ENCODE measurements around the gene IRGQ. TPM values are rescaled to one million over a fixed set of nuclear protein-coding genes. Genes with fewer than 3 reads are reported as not detected.

IRGQ gene
- total RNA-seq, 1 experiment from 2014 or later = 38.1 TPM

DNA sequence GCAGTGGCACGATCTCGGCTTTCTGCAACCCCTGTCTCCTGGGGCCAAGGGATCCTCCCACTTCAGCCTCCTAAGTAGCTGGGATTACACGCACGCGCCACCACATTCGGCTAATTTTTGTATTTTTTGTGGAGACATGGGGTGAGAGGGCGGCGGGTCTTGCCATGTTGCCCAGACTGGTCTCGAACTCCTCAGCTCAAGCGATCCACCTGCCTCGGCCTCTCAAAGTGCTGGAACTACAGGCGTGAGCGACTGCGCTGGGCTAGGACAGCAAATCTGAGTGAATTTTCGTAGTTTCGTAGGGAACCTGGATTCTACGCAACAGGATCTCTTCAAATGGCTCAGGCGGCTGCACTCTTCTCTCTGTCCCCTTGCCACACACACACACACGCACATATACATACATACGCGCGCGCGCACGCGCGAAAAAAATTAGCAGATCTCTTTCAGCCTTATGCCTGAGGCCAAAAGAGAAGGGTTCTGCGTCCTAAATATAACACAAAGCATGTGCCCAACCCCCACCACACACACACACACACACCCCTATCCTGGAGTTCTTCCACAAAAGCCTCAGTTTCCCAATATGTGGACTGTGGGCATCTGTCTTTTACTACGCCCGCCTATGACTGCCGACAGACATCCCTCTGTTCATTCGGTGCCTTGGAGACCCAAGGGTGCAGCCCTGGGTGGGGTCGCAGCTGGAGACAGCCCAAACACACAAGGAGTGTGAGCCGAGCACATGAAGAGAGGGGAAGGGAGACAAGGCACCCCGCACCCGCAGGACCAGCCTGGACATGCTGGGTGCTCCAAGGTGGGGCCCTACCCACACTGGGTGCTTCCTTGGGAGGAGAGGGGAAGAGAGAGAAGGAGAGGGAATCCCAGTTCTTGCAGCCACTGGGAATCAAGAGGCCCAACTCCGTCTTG, 19.7 kb downstream of the IRGQ start (continued):
- TF ChIP-seq, protein P1, sequence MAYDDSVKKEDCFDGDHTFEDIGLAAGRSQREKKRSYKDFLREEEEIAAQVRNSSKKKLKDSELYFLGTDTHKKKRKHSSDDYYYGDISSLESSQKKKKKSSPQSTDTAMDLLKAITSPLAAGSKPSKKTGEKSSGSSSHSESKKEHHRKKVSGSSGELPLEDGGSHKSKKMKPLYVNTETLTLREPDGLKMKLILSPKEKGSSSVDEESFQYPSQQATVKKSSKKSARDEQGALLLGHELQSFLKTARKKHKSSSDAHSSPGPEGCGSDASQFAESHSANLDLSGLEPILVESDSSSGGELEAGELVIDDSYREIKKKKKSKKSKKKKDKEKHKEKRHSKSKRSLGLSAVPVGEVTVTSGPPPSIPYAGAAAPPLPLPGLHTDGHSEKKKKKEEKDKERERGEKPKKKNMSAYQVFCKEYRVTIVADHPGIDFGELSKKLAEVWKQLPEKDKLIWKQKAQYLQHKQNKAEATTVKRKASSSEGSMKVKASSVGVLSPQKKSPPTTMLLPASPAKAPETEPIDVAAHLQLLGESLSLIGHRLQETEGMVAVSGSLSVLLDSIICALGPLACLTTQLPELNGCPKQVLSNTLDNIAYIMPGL (CRISPR knock-in tag; IDR thresholded peaks at IDR 0.05) = no peak
- TF ChIP-seq GTF2I (CRISPR knock-in tag; conservative IDR thresholded peaks at IDR 0.05) (no peak), ZNF232 (CRISPR knock-in tag; IDR thresholded peaks at IDR 0.05) (no peak), MYBL2 (CRISPR knock-in tag; IDR thresholded peaks at IDR 0.05) (no peak)
- TF ChIP-seq, protein P2, sequence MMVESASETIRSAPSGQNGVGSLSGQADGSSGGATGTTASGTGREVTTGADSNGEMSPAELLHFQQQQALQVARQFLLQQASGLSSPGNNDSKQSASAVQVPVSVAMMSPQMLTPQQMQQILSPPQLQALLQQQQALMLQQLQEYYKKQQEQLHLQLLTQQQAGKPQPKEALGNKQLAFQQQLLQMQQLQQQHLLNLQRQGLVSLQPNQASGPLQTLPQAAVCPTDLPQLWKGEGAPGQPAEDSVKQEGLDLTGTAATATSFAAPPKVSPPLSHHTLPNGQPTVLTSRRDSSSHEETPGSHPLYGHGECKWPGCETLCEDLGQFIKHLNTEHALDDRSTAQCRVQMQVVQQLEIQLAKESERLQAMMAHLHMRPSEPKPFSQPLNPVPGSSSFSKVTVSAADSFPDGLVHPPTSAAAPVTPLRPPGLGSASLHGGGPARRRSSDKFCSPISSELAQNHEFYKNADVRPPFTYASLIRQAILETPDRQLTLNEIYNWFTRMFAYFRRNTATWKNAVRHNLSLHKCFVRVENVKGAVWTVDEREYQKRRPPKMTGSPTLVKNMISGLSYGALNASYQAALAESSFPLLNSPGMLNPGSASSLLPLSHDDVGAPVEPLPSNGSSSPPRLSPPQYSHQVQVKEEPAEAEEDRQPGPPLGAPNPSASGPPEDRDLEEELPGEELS (CRISPR knock-in tag; IDR thresholded peaks at IDR 0.05) = no peak

DNA sequence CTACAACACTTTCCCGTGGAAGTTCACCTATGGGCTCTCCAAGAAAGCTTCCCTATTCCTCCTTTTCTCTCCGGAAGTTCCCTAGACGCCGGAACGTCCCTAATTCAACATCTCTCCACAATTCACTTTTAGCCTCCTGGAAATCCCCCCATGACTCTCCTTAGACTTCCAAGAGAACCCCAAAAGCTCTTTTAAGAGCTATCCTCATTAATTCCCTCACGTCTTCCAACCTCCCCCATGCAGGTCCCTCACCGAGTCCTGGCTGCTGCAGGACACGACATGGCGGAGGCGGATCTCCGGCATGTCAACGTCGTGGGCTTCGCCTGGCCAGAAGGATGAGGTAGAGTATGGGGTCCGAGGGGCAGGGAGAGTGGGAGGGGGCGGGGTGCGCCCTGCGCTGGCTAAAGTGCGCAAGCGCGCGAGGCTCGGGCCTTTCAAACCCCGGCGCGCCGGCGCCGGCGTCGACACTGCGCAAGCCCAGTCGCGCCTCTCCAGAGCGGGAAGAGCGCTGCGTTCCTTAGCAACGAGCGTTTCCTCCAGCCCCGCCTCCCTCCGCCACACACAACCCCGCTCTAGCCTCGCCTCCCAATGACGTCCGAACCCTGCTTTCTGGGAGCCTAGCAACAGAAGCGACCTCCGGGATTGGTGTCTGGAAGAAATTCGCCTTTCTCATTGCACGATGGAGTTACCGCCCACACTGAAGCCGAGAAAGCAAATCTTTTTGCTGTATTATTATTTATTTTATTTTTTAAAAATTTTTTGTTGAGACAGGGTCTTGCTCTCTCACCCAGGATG, 20.6 kb downstream of the IRGQ start, which contains the start of the genes PINLYP and XRCC1:
PINLYP (plus strand) TSS at position 646 of the 795 bp plus-strand sequence. CDS start 1,391 bp downstream, outside the sequence.
XRCC1 (minus strand) TSS at position 372 of the 795 bp plus-strand sequence; CDS start at position 303, 69 bp downstream.
- Mint-ChIP-seq H3K36me3 (no peaks in the 10 kb centered on the region; the same call in 1 of the 2 replicates), H3K27ac (peak within 1 kb of the TSS; percentile 91), H3K4me3 (peak within 1 kb of the TSS; percentile 96), H3K9me3 (no peaks in the 10 kb centered on the region), H3K27me3 (ENCODE audit: low read depth) (no peaks in the 10 kb centered on the region; the same call in none of the 2 replicates), H3K4me1 (peaks cover 33% of the 10 kb centered on the region)
- peak; percentile 96 for ATAC-seq
- DNase-seq (ENCODE audit: low spot score) = peak; percentile 97
- POLR2A ChIA-PET = interaction anchor here (1.0 kb wide), 1 partner anchor 19 kb away, joined by 4 read pairs; no protein-coding TSS in a partner anchor
- no peak for TF ChIP-seq SMAD3 (CRISPR knock-in tag; IDR thresholded peaks at IDR 0.05; ENCODE audit: borderline replicate concordance)
- no peak for TF ChIP-seq ESRRA (CRISPR knock-in tag; IDR thresholded peaks at IDR 0.05; ENCODE audit: borderline replicate concordance)
- no peak for TF ChIP-seq TEAD1 (CRISPR knock-in tag; IDR thresholded peaks at IDR 0.05)
- peak; percentile 77; the same call in 1 of the 2 replicates for TF ChIP-seq CREM (CRISPR knock-in tag; IDR thresholded peaks at IDR 0.05)
- TF ChIP-seq, protein P2 (CRISPR knock-in tag; IDR thresholded peaks at IDR 0.05) = 0 out of 2 replicates have a peak, but pooled peaks have one; percentile 25
- TF ChIP-seq ZNF263 (CRISPR knock-in tag; IDR thresholded peaks at IDR 0.05; ENCODE audit: low read depth) = no peak
- TF ChIP-seq, protein P3, sequence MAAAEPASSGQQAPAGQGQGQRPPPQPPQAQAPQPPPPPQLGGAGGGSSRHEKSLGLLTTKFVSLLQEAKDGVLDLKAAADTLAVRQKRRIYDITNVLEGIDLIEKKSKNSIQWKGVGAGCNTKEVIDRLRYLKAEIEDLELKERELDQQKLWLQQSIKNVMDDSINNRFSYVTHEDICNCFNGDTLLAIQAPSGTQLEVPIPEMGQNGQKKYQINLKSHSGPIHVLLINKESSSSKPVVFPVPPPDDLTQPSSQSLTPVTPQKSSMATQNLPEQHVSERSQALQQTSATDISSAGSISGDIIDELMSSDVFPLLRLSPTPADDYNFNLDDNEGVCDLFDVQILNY (CRISPR knock-in tag; IDR thresholded peaks at IDR 0.05) = peak; percentile 74; the same call in 1 of the 2 replicates
- TF ChIP-seq, protein P4, sequence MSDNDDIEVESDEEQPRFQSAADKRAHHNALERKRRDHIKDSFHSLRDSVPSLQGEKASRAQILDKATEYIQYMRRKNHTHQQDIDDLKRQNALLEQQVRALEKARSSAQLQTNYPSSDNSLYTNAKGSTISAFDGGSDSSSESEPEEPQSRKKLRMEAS (CRISPR knock-in tag; IDR thresholded peaks at IDR 0.05) = no peak
- TF ChIP-seq, protein P5, sequence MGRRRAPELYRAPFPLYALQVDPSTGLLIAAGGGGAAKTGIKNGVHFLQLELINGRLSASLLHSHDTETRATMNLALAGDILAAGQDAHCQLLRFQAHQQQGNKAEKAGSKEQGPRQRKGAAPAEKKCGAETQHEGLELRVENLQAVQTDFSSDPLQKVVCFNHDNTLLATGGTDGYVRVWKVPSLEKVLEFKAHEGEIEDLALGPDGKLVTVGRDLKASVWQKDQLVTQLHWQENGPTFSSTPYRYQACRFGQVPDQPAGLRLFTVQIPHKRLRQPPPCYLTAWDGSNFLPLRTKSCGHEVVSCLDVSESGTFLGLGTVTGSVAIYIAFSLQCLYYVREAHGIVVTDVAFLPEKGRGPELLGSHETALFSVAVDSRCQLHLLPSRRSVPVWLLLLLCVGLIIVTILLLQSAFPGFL (CRISPR knock-in tag; IDR thresholded peaks at IDR 0.05; ENCODE audit: borderline replicate concordance) = no peak
- TF ChIP-seq, protein P6, sequence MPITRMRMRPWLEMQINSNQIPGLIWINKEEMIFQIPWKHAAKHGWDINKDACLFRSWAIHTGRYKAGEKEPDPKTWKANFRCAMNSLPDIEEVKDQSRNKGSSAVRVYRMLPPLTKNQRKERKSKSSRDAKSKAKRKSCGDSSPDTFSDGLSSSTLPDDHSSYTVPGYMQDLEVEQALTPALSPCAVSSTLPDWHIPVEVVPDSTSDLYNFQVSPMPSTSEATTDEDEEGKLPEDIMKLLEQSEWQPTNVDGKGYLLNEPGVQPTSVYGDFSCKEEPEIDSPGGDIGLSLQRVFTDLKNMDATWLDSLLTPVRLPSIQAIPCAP (CRISPR knock-in tag; IDR thresholded peaks at IDR 0.05) = no peak
- CTCF ChIA-PET = interaction anchor here (0.6 to 2.8 kb wide), 8 partner anchors 11 to 1182 kb away, joined by 3 to 18 read pairs (median 4); partner anchors contain the start of genes IRGQ and ZNF576

All from WTC11 (cell line).